Measurements from ENCODE around the gene FLOT2.
"Not testable (repeated sequence)": the region's sequence is repeated elsewhere in the genome, so short reads cannot be mapped to it uniquely, and the experiment has no call there.

Gene FLOT2

GRCh38 chr17:28842282-28843012, 55.1 kb downstream of the FLOT2 start, which contains the start of gene FAM222B:
Gene FAM222B (minus strand): TSS chr17:28842790. CDS start chr17:28766667, 76,123 bp downstream.
- TF ChIP-seq CTCF (IDR thresholded peaks at IDR 0.05; ENCODE audit: control insufficient read depth, extremely low read depth, insufficient read depth): no peak
- DNase-seq (ENCODE audit: low read depth): no peak
- H3K4me3 ChIP-seq (ENCODE audit: low read depth, low read length): peak within 1 kb of the TSS; percentile 73

GRCh38 chr17:28841901-28842281, 55.6 kb downstream of the FLOT2 start:
- DNase-seq (ENCODE audit: low read depth): no peak
- H3K4me3 ChIP-seq (ENCODE audit: low read depth, low read length): peak overlapping the region; percentile 73
- TF ChIP-seq CTCF (IDR thresholded peaks at IDR 0.05; ENCODE audit: control insufficient read depth, extremely low read depth, insufficient read depth): no peak

GRCh38 chr17:28839221-28839620, 58.3 kb downstream of the FLOT2 start:
- DNase-seq (ENCODE audit: low read depth): no peak
- H3K4me3 ChIP-seq (ENCODE audit: low read depth, low read length): no peak overlapping the region
- no peak for TF ChIP-seq CTCF (IDR thresholded peaks at IDR 0.05; ENCODE audit: control insufficient read depth, extremely low read depth, insufficient read depth)

- DNase-seq (ENCODE audit: low read depth); H3K4me3 ChIP-seq (ENCODE audit: low read depth, low read length): not testable (repeated sequence)
Observed at GRCh38 chr17:28836541-28836940, 61.0 kb downstream of the FLOT2 start.

GRCh38 chr17:28834420-28834819, 63.1 kb downstream of the FLOT2 start:
- no peak overlapping the region for H3K4me3 ChIP-seq (ENCODE audit: low read depth, low read length)
- DNase-seq (ENCODE audit: low read depth): no peak
- no peak for TF ChIP-seq CTCF (IDR thresholded peaks at IDR 0.05; ENCODE audit: control insufficient read depth, extremely low read depth, insufficient read depth)

Measured in LNCaP clone FGC (cell line).